ENCODE measurements around the gene CPED1.
"Not testable (repeated sequence)": the region's sequence is repeated elsewhere in the genome, so short reads cannot be mapped to it uniquely, and the experiment has no call there.

Gene CPED1

GRCh38 chr7:121097577-121097976 is 109.1 kb downstream of the CPED1 start:
- no peak for DNase-seq (ENCODE audit: low spot score)

- no peak for DNase-seq (ENCODE audit: low spot score)
These were observed 111.1 kb downstream of the CPED1 start for GRCh38 chr7:121099572-121099971.

GRCh38 chr7:121101083-121101482 is 112.6 kb downstream of the CPED1 start:
- DNase-seq (ENCODE audit: low spot score) = no peak

GRCh38 chr7:121101621-121102020 is 113.1 kb downstream of the CPED1 start:
- DNase-seq (ENCODE audit: low spot score) = no peak

GRCh38 chr7:121102619-121103018 is 114.1 kb downstream of the CPED1 start:
- DNase-seq (ENCODE audit: low spot score) = no peak

GRCh38 chr7:121103086-121103485 is 114.6 kb downstream of the CPED1 start:
- no peak for DNase-seq (ENCODE audit: low spot score)

GRCh38 chr7:121103579-121103978 is 115.1 kb downstream of the CPED1 start:
- no peak for DNase-seq (ENCODE audit: low spot score)

GRCh38 chr7:121105262-121105661 is 116.8 kb downstream of the CPED1 start:
- DNase-seq (ENCODE audit: low spot score) = no peak

GRCh38 chr7:121107923-121108498 is 119.5 kb downstream of the CPED1 start:
- DNase-seq (ENCODE audit: low spot score) = peak; percentile 30

- no peak for DNase-seq (ENCODE audit: low spot score)
These were observed 120.6 kb downstream of the CPED1 start for GRCh38 chr7:121109145-121109544.

- peak; percentile 12 for DNase-seq (ENCODE audit: low spot score)
These were observed 124.8 kb downstream of the CPED1 start for GRCh38 chr7:121113288-121113687.

GRCh38 chr7:121116396-121116795 is 127.9 kb downstream of the CPED1 start:
- DNase-seq (ENCODE audit: low spot score) = no peak

GRCh38 chr7:121119047-121119446 is 130.5 kb downstream of the CPED1 start:
- no peak for DNase-seq (ENCODE audit: low spot score)

- DNase-seq (ENCODE audit: low spot score) = no peak
These were observed 134.5 kb downstream of the CPED1 start for GRCh38 chr7:121123032-121123431.

- not testable (repeated sequence) for DNase-seq (ENCODE audit: low spot score)
These were observed 136.9 kb downstream of the CPED1 start for GRCh38 chr7:121125454-121125853.

- no peak for DNase-seq (ENCODE audit: low spot score)
These were observed 137.7 kb downstream of the CPED1 start for GRCh38 chr7:121126201-121126600.

GRCh38 chr7:121126801-121127534 is 138.5 kb downstream of the CPED1 start:
- no peak for DNase-seq (ENCODE audit: low spot score)

- DNase-seq (ENCODE audit: low spot score) = no peak
These were observed 144.4 kb downstream of the CPED1 start for GRCh38 chr7:121132940-121133339.

GRCh38 chr7:121133444-121133843 is 144.9 kb downstream of the CPED1 start:
- DNase-seq (ENCODE audit: low spot score) = no peak

GRCh38 chr7:121137580-121137979 is 149.1 kb downstream of the CPED1 start:
- DNase-seq (ENCODE audit: low spot score) = no peak

- no peak for DNase-seq (ENCODE audit: low spot score)
These were observed 149.9 kb downstream of the CPED1 start for GRCh38 chr7:121138262-121138933.

- DNase-seq (ENCODE audit: low spot score) = no peak
These were observed 150.9 kb downstream of the CPED1 start for GRCh38 chr7:121139427-121139826.

GRCh38 chr7:121140790-121141189 is 152.3 kb downstream of the CPED1 start:
- DNase-seq (ENCODE audit: low spot score) = no peak

All from AG08396 (cell line).